Measurements from ENCODE around the gene ATG4B.

The ATG4B gene

GRCh38 chr2:241606186-241606585 lies 31.3 kb upstream of the ATG4B start:
- H3K4me1 Mint-ChIP-seq = peaks cover 15% of the 10 kb centered on the region
- H3K4me3 Mint-ChIP-seq = no peak overlapping the region
- no peaks in the 10 kb centered on the region for H3K9me3 Mint-ChIP-seq
- peaks cover 14% of the 10 kb centered on the region for H3K36me3 Mint-ChIP-seq
- ATAC-seq (ENCODE audit: low read depth) (no peak), DNase-seq (ENCODE audit: low spot score in 2 of 2) (no peak)
- no peak overlapping the region for H3K27ac Mint-ChIP-seq
- no peaks in the 10 kb centered on the region for H3K27me3 Mint-ChIP-seq

- Mint-ChIP-seq H3K4me1 (peaks cover 18% of the 10 kb centered on the region), H3K9me3 (no peaks in the 10 kb centered on the region), H3K27me3 (no peaks in the 10 kb centered on the region), H3K36me3 (peaks cover 9% of the 10 kb centered on the region), H3K27ac (no peak overlapping the region), H3K4me3 (no peak overlapping the region)
- ATAC-seq (ENCODE audit: low read depth) (no peak), DNase-seq (ENCODE audit: low spot score in 2 of 2) (no peak)
These were observed 30.2 kb upstream of the ATG4B start for GRCh38 chr2:241607162-241607885.

GRCh38 chr2:241608881-241609280 lies 28.6 kb upstream of the ATG4B start:
- H3K9me3 Mint-ChIP-seq = no peaks in the 10 kb centered on the region
- H3K4me3 Mint-ChIP-seq = peak overlapping the region; percentile 73
- no peaks in the 10 kb centered on the region for H3K27me3 Mint-ChIP-seq
- ATAC-seq (ENCODE audit: low read depth) = no peak
- DNase-seq (ENCODE audit: low spot score in 2 of 2) = no peak
- H3K27ac Mint-ChIP-seq = no peak overlapping the region
- peaks cover 18% of the 10 kb centered on the region for H3K4me1 Mint-ChIP-seq
- H3K36me3 Mint-ChIP-seq = peaks cover 6% of the 10 kb centered on the region

- Mint-ChIP-seq H3K36me3 (peaks cover 6% of the 10 kb centered on the region), H3K4me3 (peak overlapping the region; percentile 73), H3K27ac (peak overlapping the region; percentile 38), H3K27me3 (no peaks in the 10 kb centered on the region), H3K9me3 (no peaks in the 10 kb centered on the region), H3K4me1 (peaks cover 18% of the 10 kb centered on the region)
- DNase-seq (ENCODE audit: low spot score in 2 of 2) (peak; percentile 92 to 93), ATAC-seq (ENCODE audit: low read depth) (peak; percentile 97)
These were observed 27.4 kb upstream of the ATG4B start for GRCh38 chr2:241609859-241610793.

GRCh38 chr2:241611062-241611461 lies 26.4 kb upstream of the ATG4B start:
- H3K27ac Mint-ChIP-seq = peak overlapping the region; percentile 38
- peaks cover 21% of the 10 kb centered on the region for H3K4me1 Mint-ChIP-seq
- peaks cover 8% of the 10 kb centered on the region for H3K36me3 Mint-ChIP-seq
- ATAC-seq (ENCODE audit: low read depth) (no peak), DNase-seq (ENCODE audit: low spot score in 2 of 2) (no peak)
- H3K4me3 Mint-ChIP-seq = no peak overlapping the region
- no peaks in the 10 kb centered on the region for H3K9me3 Mint-ChIP-seq
- H3K27me3 Mint-ChIP-seq = no peaks in the 10 kb centered on the region

- no peaks in the 10 kb centered on the region for H3K9me3 Mint-ChIP-seq
- DNase-seq (ENCODE audit: low spot score in 2 of 2) (no peak), ATAC-seq (ENCODE audit: low read depth) (no peak)
- H3K27ac Mint-ChIP-seq = no peak overlapping the region
- H3K4me3 Mint-ChIP-seq = no peak overlapping the region
- peaks cover 23% of the 10 kb centered on the region for H3K4me1 Mint-ChIP-seq
- H3K36me3 Mint-ChIP-seq = peaks cover 6% of the 10 kb centered on the region
- H3K27me3 Mint-ChIP-seq = no peaks in the 10 kb centered on the region
These were observed 25.1 kb upstream of the ATG4B start for GRCh38 chr2:241612156-241613016.

GRCh38 chr2:241613017-241613780 lies 24.3 kb upstream of the ATG4B start:
- no peak for ATAC-seq (ENCODE audit: low read depth)
- Mint-ChIP-seq H3K27ac (no peak overlapping the region), H3K4me3 (no peak overlapping the region), H3K9me3 (no peaks in the 10 kb centered on the region), H3K27me3 (no peaks in the 10 kb centered on the region), H3K4me1 (peaks cover 27% of the 10 kb centered on the region), H3K36me3 (peaks cover 6% of the 10 kb centered on the region)
- no peak for DNase-seq (ENCODE audit: low spot score in 2 of 2)

GRCh38 chr2:241615041-241615440 lies 22.5 kb upstream of the ATG4B start:
- Mint-ChIP-seq H3K27ac (no peak overlapping the region), H3K36me3 (peaks cover 7% of the 10 kb centered on the region), H3K4me1 (peaks cover 27% of the 10 kb centered on the region), H3K4me3 (no peak overlapping the region), H3K27me3 (no peaks in the 10 kb centered on the region), H3K9me3 (no peaks in the 10 kb centered on the region)
- ATAC-seq (ENCODE audit: low read depth) (no peak), DNase-seq (ENCODE audit: low spot score in 2 of 2) (no peak)

- H3K4me1 Mint-ChIP-seq = peaks cover 29% of the 10 kb centered on the region
- H3K27ac Mint-ChIP-seq = no peak overlapping the region
- no peaks in the 10 kb centered on the region for H3K9me3 Mint-ChIP-seq
- peaks cover 11% of the 10 kb centered on the region for H3K36me3 Mint-ChIP-seq
- peak overlapping the region; percentile 56 for H3K4me3 Mint-ChIP-seq
- ATAC-seq (ENCODE audit: low read depth) = no peak
- no peaks in the 10 kb centered on the region for H3K27me3 Mint-ChIP-seq
- no peak for DNase-seq (ENCODE audit: low spot score in 2 of 2)
These were observed 21.9 kb upstream of the ATG4B start for GRCh38 chr2:241615522-241616052.

GRCh38 chr2:241616168-241617125 lies 21.0 kb upstream of the ATG4B start:
- H3K36me3 Mint-ChIP-seq = peaks cover 15% of the 10 kb centered on the region
- no peak for DNase-seq (ENCODE audit: low spot score in 2 of 2)
- ATAC-seq (ENCODE audit: low read depth) = no peak
- peaks cover 2% of the 10 kb centered on the region for H3K9me3 Mint-ChIP-seq
- peak overlapping the region; percentile 42 for H3K27ac Mint-ChIP-seq
- peak overlapping the region; percentile 56 for H3K4me3 Mint-ChIP-seq
- H3K27me3 Mint-ChIP-seq = no peaks in the 10 kb centered on the region
- peaks cover 28% of the 10 kb centered on the region for H3K4me1 Mint-ChIP-seq

- H3K4me1 Mint-ChIP-seq = peaks cover 26% of the 10 kb centered on the region
- H3K9me3 Mint-ChIP-seq = peaks cover 2% of the 10 kb centered on the region
- H3K4me3 Mint-ChIP-seq = peak overlapping the region; percentile 87
- H3K36me3 Mint-ChIP-seq = peaks cover 15% of the 10 kb centered on the region
- DNase-seq (ENCODE audit: low spot score in 2 of 2) (peak in 1 of 2 donors; percentile 16), ATAC-seq (ENCODE audit: low read depth) (peak; percentile 93)
- no peaks in the 10 kb centered on the region for H3K27me3 Mint-ChIP-seq
- H3K27ac Mint-ChIP-seq = peak overlapping the region; percentile 39
These were observed 19.9 kb upstream of the ATG4B start for GRCh38 chr2:241617431-241618154.

Measured in memory B cell (primary cell).